Measurements from ENCODE around the gene FAM110C. TPM values are rescaled to one million over a fixed set of nuclear protein-coding genes. Genes with fewer than 3 reads are reported as not detected.
A peak's percentile ranks its signal among the peaks of the same experiment; 100 is the strongest.

Gene FAM110C
- total and polyA plus RNA-seq, 4 experiments from 2014 or later: 0.19 to 2.5 (median 1.2) TPM

- Histone ChIP-seq H3K4me1 (ENCODE audit: insufficient read depth, low read length) (no peaks in the 10 kb centered on the region), H3K4me3 (ENCODE audit: low read length in 2 of 2) (no peak overlapping the region), H3K9me3 (ENCODE audit: control insufficient read depth in 1 of 2, low read length in 2 of 2) (peaks cover 4 to 11% of the 10 kb centered on the region in 2 donors), H3K27ac (ENCODE audit: low read depth, low read length) (no peak overlapping the region), H3K36me3 (ENCODE audit: insufficient read depth, low read length) (no peaks in the 10 kb centered on the region), H3K27me3 (ENCODE audit: insufficient read depth, low read length) (no peaks in the 10 kb centered on the region)
- Mint-ChIP-seq H3K4me1 (peaks cover 0 to 2% (median 0%) of the 10 kb centered on the region in 4 donors), H3K36me3 (peaks cover 3 to 7% of the 10 kb centered on the region in 2 donors), H3K4me3 (peak overlapping the region in 1 of 8 donors; percentile 29), H3K27me3 (peaks cover 10 to 12% of the 10 kb centered on the region in 2 donors), H3K9me3 (peaks cover 3 to 34% (median 28%) of the 10 kb centered on the region in 8 donors), H3K27ac (no peak overlapping the region)
- DNase-seq: no peak
- POLR2A ChIA-PET (ENCODE audit: partially characterized antibody): no interaction called here
- intact Hi-C loops (cut with micrococcal nuclease): no loop called here
- CTCF ChIA-PET (ENCODE audit: partially characterized antibody): no interaction called here
These were observed 9.5 kb upstream of the FAM110C start for GRCh38 chr2:55587-56448.

GRCh38 chr2:51613-52012 is 5.3 kb upstream of the FAM110C start:
- POLR2A ChIA-PET (ENCODE audit: partially characterized antibody): no interaction called here
- peaks cover 14 to 15% of the 10 kb centered on the region in 2 donors for H3K27me3 Mint-ChIP-seq

GRCh38 chr2:47737-48136 is 1.4 kb upstream of the FAM110C start:
- no peak overlapping the region for H3K4me3 ChIP-seq (ENCODE audit: low read length in 2 of 2)
- H3K27ac ChIP-seq (ENCODE audit: low read depth, low read length): no peak overlapping the region
- peaks cover 7% of the 10 kb centered on the region in 2 donors for H3K27me3 Mint-ChIP-seq
- H3K36me3 Mint-ChIP-seq: peaks cover 0 to 2% of the 10 kb centered on the region in 2 donors
- intact Hi-C loops (cut with micrococcal nuclease): no loop called here
- H3K27me3 ChIP-seq (ENCODE audit: insufficient read depth, low read length): peaks cover 5% of the 10 kb centered on the region
- peaks cover 24% of the 10 kb centered on the region for H3K4me1 ChIP-seq (ENCODE audit: insufficient read depth, low read length)
- H3K4me3 Mint-ChIP-seq: peak overlapping the region; percentile 51 to 92 (median 86)
- DNase-seq: no peak
- ChIA-PET POLR2A (ENCODE audit: partially characterized antibody) (interaction anchor here (0.6 kb wide), 1 partner anchor 66 kb away, joined by 3 read pairs; no protein-coding TSS in a partner anchor), CTCF (ENCODE audit: partially characterized antibody) (no interaction called here)
- H3K9me3 ChIP-seq (ENCODE audit: control insufficient read depth in 1 of 2, low read length in 2 of 2): no peaks in the 10 kb centered on the region
- H3K27ac Mint-ChIP-seq: peak overlapping the region in 1 of 7 donors; percentile 61
- peaks cover 0 to 2% (median 0%) of the 10 kb centered on the region in 8 donors for H3K9me3 Mint-ChIP-seq
- H3K36me3 ChIP-seq (ENCODE audit: insufficient read depth, low read length): no peaks in the 10 kb centered on the region
- peaks cover 5 to 21% (median 15%) of the 10 kb centered on the region in 4 donors for H3K4me1 Mint-ChIP-seq

More at GRCh38 chr2:51613-52012, 5.3 kb upstream of the FAM110C start:
- intact Hi-C loops (cut with micrococcal nuclease): no loop called here
- Mint-ChIP-seq H3K27ac (no peak overlapping the region), H3K9me3 (peaks cover 0 to 11% (median 5%) of the 10 kb centered on the region in 8 donors), H3K4me3 (no peak overlapping the region), H3K4me1 (peaks cover 4 to 9% (median 8%) of the 10 kb centered on the region in 4 donors), H3K36me3 (peaks cover 3 to 4% of the 10 kb centered on the region in 2 donors)
- no peak overlapping the region for H3K27ac ChIP-seq (ENCODE audit: low read depth, low read length)
- H3K4me1 ChIP-seq (ENCODE audit: insufficient read depth, low read length): peaks cover 6% of the 10 kb centered on the region
- no peak overlapping the region for H3K4me3 ChIP-seq (ENCODE audit: low read length in 2 of 2)
- no peaks in the 10 kb centered on the region for H3K9me3 ChIP-seq (ENCODE audit: control insufficient read depth in 1 of 2, low read length in 2 of 2)
- no peaks in the 10 kb centered on the region for H3K27me3 ChIP-seq (ENCODE audit: insufficient read depth, low read length)
- no peaks in the 10 kb centered on the region for H3K36me3 ChIP-seq (ENCODE audit: insufficient read depth, low read length)
- CTCF ChIA-PET (ENCODE audit: partially characterized antibody): no interaction called here
- no peak for DNase-seq

GRCh38 chr2:47346-47725 is 1.0 kb upstream of the FAM110C start:
- Histone ChIP-seq H3K27me3 (ENCODE audit: insufficient read depth, low read length) (peaks cover 5% of the 10 kb centered on the region), H3K9me3 (ENCODE audit: control insufficient read depth in 1 of 2, low read length in 2 of 2) (no peaks in the 10 kb centered on the region), H3K4me1 (ENCODE audit: insufficient read depth, low read length) (peaks cover 24% of the 10 kb centered on the region), H3K4me3 (ENCODE audit: low read length in 2 of 2) (peak overlapping the region in 1 of 2 donors; percentile 62), H3K27ac (ENCODE audit: low read depth, low read length) (no peak overlapping the region), H3K36me3 (ENCODE audit: insufficient read depth, low read length) (no peaks in the 10 kb centered on the region)
- intact Hi-C loops (cut with micrococcal nuclease): no loop called here
- Mint-ChIP-seq H3K27ac (peak overlapping the region in 4 of 7 donors; percentile 4 to 61 (median 49)), H3K9me3 (peaks cover 0 to 2% (median 0%) of the 10 kb centered on the region in 8 donors), H3K4me3 (peak overlapping the region; percentile 83 to 92 (median 88)), H3K36me3 (peaks cover 0 to 2% of the 10 kb centered on the region in 2 donors), H3K4me1 (peaks cover 5 to 21% (median 15%) of the 10 kb centered on the region in 4 donors), H3K27me3 (peaks cover 7% of the 10 kb centered on the region in 2 donors)
- DNase-seq: peak in 1 of 5 donors; percentile 5
- CTCF ChIA-PET (ENCODE audit: partially characterized antibody): no interaction called here
- POLR2A ChIA-PET (ENCODE audit: partially characterized antibody): interaction anchor here (1.0 to 2.7 kb wide), 3 partner anchors 12 to 630 kb away, joined by 3 to 14 read pairs (median 4); partner anchors contain the start of gene TMEM18

- no peak overlapping the region for H3K27ac ChIP-seq (ENCODE audit: low read depth, low read length)
- Mint-ChIP-seq H3K9me3 (peaks cover 0 to 2% (median 0%) of the 10 kb centered on the region in 8 donors), H3K4me3 (peak overlapping the region in 2 of 8 donors; percentile 36 to 91), H3K27me3 (peaks cover 5 to 7% of the 10 kb centered on the region in 2 donors), H3K36me3 (peaks cover 0 to 2% of the 10 kb centered on the region in 2 donors), H3K27ac (no peak overlapping the region), H3K4me1 (peaks cover 5 to 21% (median 16%) of the 10 kb centered on the region in 4 donors)
- H3K4me1 ChIP-seq (ENCODE audit: insufficient read depth, low read length): peaks cover 24% of the 10 kb centered on the region
- ChIA-PET POLR2A (ENCODE audit: partially characterized antibody) (interaction anchor here (1.1 to 2.7 kb wide), 3 partner anchors 11 to 130 kb away, joined by 3 to 14 read pairs (median 4); no protein-coding TSS in a partner anchor), CTCF (ENCODE audit: partially characterized antibody) (interaction anchor here (1.4 to 1.6 kb wide), 2 partner anchors 23 to 29 kb away, joined by 3 to 5 read pairs; no protein-coding TSS in a partner anchor)
- no peaks in the 10 kb centered on the region for H3K9me3 ChIP-seq (ENCODE audit: control insufficient read depth in 1 of 2, low read length in 2 of 2)
- intact Hi-C loops (cut with micrococcal nuclease): no loop called here
- peak overlapping the region in 1 of 2 donors; percentile 62 for H3K4me3 ChIP-seq (ENCODE audit: low read length in 2 of 2)
- peak in 3 of 5 donors; percentile 7 to 11 (median 8) for DNase-seq
- peaks cover 5% of the 10 kb centered on the region for H3K27me3 ChIP-seq (ENCODE audit: insufficient read depth, low read length)
- no peaks in the 10 kb centered on the region for H3K36me3 ChIP-seq (ENCODE audit: insufficient read depth, low read length)
These were observed 204 bp downstream of the FAM110C start for GRCh38 chr2:46131-46470.

GRCh38 chr2:45342-46130 is 769 bp downstream of the FAM110C start:
- peak overlapping the region; percentile 68 to 84 (median 74) for H3K4me3 Mint-ChIP-seq
- CTCF ChIA-PET (ENCODE audit: partially characterized antibody): interaction anchor here (1.4 to 1.6 kb wide), 2 partner anchors 22 to 28 kb away, joined by 3 to 5 read pairs; no protein-coding TSS in a partner anchor
- peak overlapping the region in 1 of 2 donors; percentile 62 for H3K4me3 ChIP-seq (ENCODE audit: low read length in 2 of 2)
- peaks cover 0 to 2% of the 10 kb centered on the region in 2 donors for H3K36me3 Mint-ChIP-seq
- peak overlapping the region in 1 of 7 donors; percentile 76 for H3K27ac Mint-ChIP-seq
- no peaks in the 10 kb centered on the region for H3K36me3 ChIP-seq (ENCODE audit: insufficient read depth, low read length)
- peaks cover 0 to 2% (median 0%) of the 10 kb centered on the region in 8 donors for H3K9me3 Mint-ChIP-seq
- H3K4me1 ChIP-seq (ENCODE audit: insufficient read depth, low read length): peaks cover 24% of the 10 kb centered on the region
- H3K9me3 ChIP-seq (ENCODE audit: control insufficient read depth in 1 of 2, low read length in 2 of 2): no peaks in the 10 kb centered on the region
- H3K27me3 Mint-ChIP-seq: peaks cover 5 to 7% of the 10 kb centered on the region in 2 donors
- intact Hi-C loops (cut with micrococcal nuclease): no loop called here
- H3K4me1 Mint-ChIP-seq: peaks cover 5 to 21% (median 16%) of the 10 kb centered on the region in 4 donors
- DNase-seq: peak in 1 of 5 donors; percentile 8
- no peak overlapping the region for H3K27ac ChIP-seq (ENCODE audit: low read depth, low read length)
- H3K27me3 ChIP-seq (ENCODE audit: insufficient read depth, low read length): peaks cover 5% of the 10 kb centered on the region
- POLR2A ChIA-PET (ENCODE audit: partially characterized antibody): interaction anchor here (1.1 to 2.7 kb wide), 3 partner anchors 10 to 131 kb away, joined by 3 to 14 read pairs (median 4); no protein-coding TSS in a partner anchor

All from CD4-positive, alpha-beta memory T cell (primary cell).